MG63 (cell line): Measurements from ENCODE around the gene GDA. TPM values are rescaled to one million over a fixed set of nuclear protein-coding genes. Genes with fewer than 3 reads are reported as not detected.
"Not testable (repeated sequence)": the region's sequence is repeated elsewhere in the genome, so short reads cannot be mapped to it uniquely, and the experiment has no call there.

ENCODE experiments used
- DNase-seq: peaks from one replicate; pipeline ENCODE4 v3.0.0-alpha.2; 2020
- H3K27me3 ChIP-seq: fragments of 250-450 bp; sonication (Bioruptor Pico); 2 replicates; pipeline ENCODE4 v1.5.1; 2020; ENCODE audit warnings: mild to moderate bottlenecking, moderate library complexity
- H3K36me3 ChIP-seq: fragments of 250-450 bp; sonication (Bioruptor Pico); 2 replicates; pipeline ENCODE4 v1.5.1; 2020; ENCODE audit warnings: mild to moderate bottlenecking, moderate library complexity
- H3K4me3 ChIP-seq: fragments of 250-450 bp; sonication (Bioruptor Pico); 2 replicates; pipeline ENCODE4 v1.5.1; 2020; ENCODE audit warnings: mild to moderate bottlenecking, moderate library complexity
- H3K9me3 ChIP-seq: fragments of 250-450 bp; sonication (Bioruptor Pico); 2 replicates; pipeline ENCODE4 v1.5.1; 2020; ENCODE audit warnings: mild to moderate bottlenecking, moderate library complexity
- total RNA-seq: library from RNA; depleted of rRNA; stranded (reverse); fragments of >200 nt; shearing (Covaris generic); gene quantifications from 2 replicates; pipeline ENCODE4 v1.2.3, GENCODE V29; 2014; ENCODE audit warnings: low replicate concordance

GDA gene
- total RNA-seq, 1 experiment from 2014 or later = not detected

DNA sequence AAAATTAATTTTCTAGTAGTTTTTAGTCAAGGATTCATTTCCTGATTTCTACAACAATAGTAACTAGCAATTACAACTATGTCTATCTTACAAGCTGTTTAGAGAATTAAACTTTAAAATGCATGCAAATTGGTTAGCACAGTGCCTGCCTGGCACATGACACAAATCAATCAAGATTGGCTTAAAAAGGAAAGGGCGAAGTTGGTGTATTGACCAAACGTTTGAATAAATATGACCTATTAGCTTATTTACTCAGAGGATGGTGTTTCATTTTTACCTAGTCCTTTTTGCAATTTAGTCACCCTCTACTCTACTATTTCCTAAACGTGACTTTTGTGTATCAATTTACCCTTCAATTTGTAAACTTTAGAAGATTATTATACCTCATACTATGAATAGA is 83.5 kb downstream of the GDA start:
- Histone ChIP-seq H3K4me3 (no peak overlapping the region), H3K27me3 (no peaks in the 10 kb centered on the region), H3K9me3 (no peaks in the 10 kb centered on the region), H3K36me3 (no peaks in the 10 kb centered on the region)
- DNase-seq = no peak

DNA sequence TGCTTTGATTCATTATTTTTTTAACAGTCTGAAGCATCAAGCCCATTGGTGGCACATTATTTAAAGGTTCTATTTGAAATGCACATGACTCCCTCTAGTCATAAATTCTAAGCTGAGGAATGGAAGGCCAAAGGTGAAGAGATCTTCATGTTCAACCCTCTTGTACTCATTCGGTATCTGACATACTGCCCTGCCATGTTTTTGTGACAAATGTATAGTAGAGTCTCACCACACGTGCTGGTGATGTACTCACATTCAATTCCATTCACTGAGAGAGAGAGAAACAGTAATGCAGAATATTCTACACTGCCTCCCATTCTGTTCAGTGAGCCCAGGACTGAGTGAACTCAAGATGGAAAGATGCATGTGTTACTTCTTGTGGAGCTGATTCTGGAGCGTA is 98.3 kb downstream of the GDA start:
- no peak overlapping the region for H3K4me3 ChIP-seq
- no peaks in the 10 kb centered on the region for H3K36me3 ChIP-seq
- no peaks in the 10 kb centered on the region for H3K9me3 ChIP-seq
- no peak for DNase-seq
- no peaks in the 10 kb centered on the region for H3K27me3 ChIP-seq

- no peaks in the 10 kb centered on the region for H3K9me3 ChIP-seq
- H3K4me3 ChIP-seq = no peak overlapping the region
These were observed 102.3 kb downstream of the GDA start for GRCh38 chr9:72251589-72251988.

DNA sequence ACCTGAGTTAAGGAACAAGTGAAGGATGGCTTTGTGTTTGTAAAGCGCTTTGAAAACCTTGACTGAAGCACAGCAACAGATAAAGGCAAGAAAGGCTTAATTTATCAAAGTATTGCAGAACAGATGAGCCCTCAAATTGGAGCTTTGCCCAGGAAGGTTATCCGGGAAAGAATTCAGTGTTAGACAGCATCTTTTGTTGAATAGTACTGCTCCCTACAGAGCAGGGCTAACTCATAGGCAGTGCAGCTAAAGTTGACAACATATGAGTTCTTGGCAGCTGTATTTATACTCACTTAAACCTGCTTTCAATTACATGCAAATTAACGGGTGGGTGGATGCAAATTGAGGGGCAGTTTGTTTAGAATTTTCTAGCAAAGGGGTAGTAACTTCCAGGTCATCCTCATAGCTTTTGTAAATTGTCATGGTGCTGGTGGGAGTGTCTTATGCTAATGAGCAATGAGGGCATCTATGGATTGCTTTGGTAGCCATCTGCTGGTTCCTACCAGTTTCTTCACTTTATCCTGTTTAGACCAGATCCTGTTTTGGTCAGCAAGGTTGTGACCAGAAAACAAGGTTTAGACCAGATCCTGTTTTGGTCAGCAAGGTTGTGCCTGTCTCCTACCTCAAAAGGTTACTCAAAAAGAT is 105.8 kb downstream of the GDA start:
- no peaks in the 10 kb centered on the region for H3K9me3 ChIP-seq
- DNase-seq = no peak
- H3K27me3 ChIP-seq = no peaks in the 10 kb centered on the region
- H3K36me3 ChIP-seq = no peaks in the 10 kb centered on the region
- no peak overlapping the region for H3K4me3 ChIP-seq

More at GRCh38 chr9:72251589-72251988, 102.3 kb downstream of the GDA start:
- Histone ChIP-seq H3K36me3 (no peaks in the 10 kb centered on the region), H3K27me3 (no peaks in the 10 kb centered on the region)
- no peak for DNase-seq

DNA sequence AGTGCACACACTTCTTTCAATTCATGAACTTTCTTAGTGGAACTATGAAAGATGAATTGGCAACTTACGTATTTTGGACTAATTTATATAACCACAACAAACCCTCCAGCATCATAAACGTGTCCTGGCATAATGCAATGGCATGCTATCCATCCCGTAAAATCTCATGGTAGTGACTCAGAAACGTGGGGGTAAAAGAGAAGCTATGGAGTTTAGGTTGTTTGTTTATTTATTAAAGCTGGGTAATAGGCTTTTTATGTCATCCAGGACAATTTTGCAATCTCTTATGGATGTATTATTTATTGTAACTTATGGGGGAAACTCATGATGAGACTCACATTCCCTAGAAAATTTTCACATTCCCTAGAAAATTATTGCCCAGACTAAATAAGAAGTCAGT is 106.3 kb downstream of the GDA start:
- DNase-seq = no peak
- no peak overlapping the region for H3K4me3 ChIP-seq

DNA sequence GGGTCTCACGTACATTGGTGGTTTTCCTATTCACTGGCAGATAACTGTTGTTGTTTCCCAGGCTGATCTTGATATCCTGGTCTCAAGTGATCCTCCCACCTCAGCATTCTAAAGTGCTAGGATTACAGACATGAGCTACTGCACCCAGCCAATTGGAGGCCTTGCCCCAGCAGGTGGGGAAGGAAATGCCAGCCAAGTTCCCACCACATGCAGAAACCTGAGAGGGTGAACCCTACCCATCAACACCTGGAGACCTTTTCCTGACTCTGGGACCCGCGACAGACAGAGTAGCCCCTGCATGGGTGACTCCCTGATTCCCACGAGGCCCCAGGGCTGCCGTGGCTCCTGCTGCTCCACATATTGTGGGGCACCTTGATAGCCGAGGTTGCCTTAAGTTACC is 107.7 kb downstream of the GDA start:
- Histone ChIP-seq H3K9me3 (no peaks in the 10 kb centered on the region), H3K4me3 (no peak overlapping the region), H3K36me3 (no peaks in the 10 kb centered on the region), H3K27me3 (no peaks in the 10 kb centered on the region)
- DNase-seq = no peak

More for the DNA sequence above, 106.3 kb downstream of the GDA start:
- Histone ChIP-seq H3K9me3 (no peaks in the 10 kb centered on the region), H3K27me3 (no peaks in the 10 kb centered on the region), H3K36me3 (no peaks in the 10 kb centered on the region)

- DNase-seq = no peak
- H3K9me3 ChIP-seq = no peaks in the 10 kb centered on the region
- no peak overlapping the region for H3K4me3 ChIP-seq
- H3K27me3 ChIP-seq = no peaks in the 10 kb centered on the region
- H3K36me3 ChIP-seq = no peaks in the 10 kb centered on the region
These were observed 108.6 kb downstream of the GDA start for GRCh38 chr9:72257814-72258213.

GRCh38 chr9:72262063-72262462 is 112.8 kb downstream of the GDA start:
- Histone ChIP-seq H3K36me3 (no peaks in the 10 kb centered on the region), H3K27me3 (no peaks in the 10 kb centered on the region), H3K4me3 (no peak overlapping the region), H3K9me3 (no peaks in the 10 kb centered on the region)
- DNase-seq = no peak

DNA sequence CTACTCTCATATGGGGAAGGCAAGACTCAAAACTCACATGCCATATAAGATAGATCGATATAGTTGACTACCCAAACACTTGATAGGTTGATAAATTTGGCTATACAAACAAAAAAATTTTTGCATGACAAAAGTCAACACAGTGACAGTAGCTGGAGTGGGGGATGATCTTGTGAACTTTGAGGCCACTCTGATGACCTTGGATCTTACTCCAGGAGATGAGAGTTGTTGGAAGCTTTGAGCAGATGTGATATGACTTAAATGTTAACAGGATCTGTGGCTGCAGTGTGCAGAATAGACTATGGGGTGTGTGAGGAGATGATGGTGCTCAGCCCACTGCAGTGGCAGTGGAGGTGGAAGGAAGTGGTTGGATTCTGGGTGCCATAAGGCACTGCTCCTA is 114.3 kb downstream of the GDA start:
- Histone ChIP-seq H3K4me3 (no peak overlapping the region), H3K9me3 (no peaks in the 10 kb centered on the region), H3K36me3 (no peaks in the 10 kb centered on the region), H3K27me3 (no peaks in the 10 kb centered on the region)
- DNase-seq = no peak

GRCh38 chr9:72268961-72269360 is 119.7 kb downstream of the GDA start:
- no peak for DNase-seq

GRCh38 chr9:72270359-72270758 is 121.1 kb downstream of the GDA start:
- H3K4me3 ChIP-seq, H3K27me3 ChIP-seq, H3K36me3 ChIP-seq, DNase-seq, H3K9me3 ChIP-seq: not testable (repeated sequence)

More at GRCh38 chr9:72268961-72269360, 119.7 kb downstream of the GDA start:
- Histone ChIP-seq H3K27me3 (no peaks in the 10 kb centered on the region), H3K36me3 (no peaks in the 10 kb centered on the region), H3K9me3 (no peaks in the 10 kb centered on the region), H3K4me3 (no peak overlapping the region)

GRCh38 chr9:72271613-72272478 is 122.6 kb downstream of the GDA start:
- DNase-seq = no peak
- Histone ChIP-seq H3K4me3 (no peak overlapping the region), H3K9me3 (no peaks in the 10 kb centered on the region), H3K36me3 (no peaks in the 10 kb centered on the region), H3K27me3 (no peaks in the 10 kb centered on the region)

DNA sequence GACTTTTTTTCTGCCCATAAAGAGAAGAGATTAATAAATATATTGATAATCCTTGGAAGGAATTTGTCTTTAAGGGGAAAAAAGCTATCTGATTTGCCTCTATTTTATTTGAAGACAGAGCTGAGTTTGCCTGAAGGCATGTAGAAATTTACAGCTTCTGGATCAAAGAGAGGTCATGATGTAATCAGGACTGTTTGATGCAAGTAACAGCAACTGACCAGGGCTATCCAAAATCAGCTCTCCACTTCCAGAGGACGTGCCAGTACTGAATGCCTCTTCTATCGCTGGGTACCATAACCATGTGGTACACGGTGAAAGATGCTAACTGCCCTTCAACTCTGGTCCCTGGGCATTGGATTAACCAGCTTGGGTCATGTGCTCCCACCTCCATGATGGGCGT is 125.2 kb downstream of the GDA start:
- H3K27me3 ChIP-seq = no peaks in the 10 kb centered on the region
- no peaks in the 10 kb centered on the region for H3K9me3 ChIP-seq
- no peaks in the 10 kb centered on the region for H3K36me3 ChIP-seq
- no peak overlapping the region for H3K4me3 ChIP-seq
- DNase-seq = no peak

DNA sequence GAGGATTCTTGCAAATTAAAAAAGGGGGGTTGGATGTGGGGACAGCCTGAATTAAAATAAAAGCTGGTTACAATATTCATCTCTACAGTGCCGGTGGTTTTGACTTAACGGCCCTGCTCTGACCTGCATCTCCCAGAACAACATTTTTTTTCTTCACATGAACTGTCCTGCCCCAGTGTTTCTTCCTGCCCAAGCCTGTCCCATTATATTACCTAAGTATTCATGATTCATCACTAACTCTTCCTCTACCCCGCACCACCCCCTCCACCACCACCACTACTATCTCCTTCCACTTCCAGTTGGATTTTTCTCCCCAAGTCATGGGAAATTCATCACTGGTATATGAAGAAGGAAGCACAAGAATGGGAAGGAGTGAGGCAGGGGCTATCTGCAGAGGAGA is 125.7 kb downstream of the GDA start:
- H3K36me3 ChIP-seq = no peaks in the 10 kb centered on the region
- no peak overlapping the region for H3K4me3 ChIP-seq
- H3K9me3 ChIP-seq = no peaks in the 10 kb centered on the region
- no peak for DNase-seq
- no peaks in the 10 kb centered on the region for H3K27me3 ChIP-seq

DNA sequence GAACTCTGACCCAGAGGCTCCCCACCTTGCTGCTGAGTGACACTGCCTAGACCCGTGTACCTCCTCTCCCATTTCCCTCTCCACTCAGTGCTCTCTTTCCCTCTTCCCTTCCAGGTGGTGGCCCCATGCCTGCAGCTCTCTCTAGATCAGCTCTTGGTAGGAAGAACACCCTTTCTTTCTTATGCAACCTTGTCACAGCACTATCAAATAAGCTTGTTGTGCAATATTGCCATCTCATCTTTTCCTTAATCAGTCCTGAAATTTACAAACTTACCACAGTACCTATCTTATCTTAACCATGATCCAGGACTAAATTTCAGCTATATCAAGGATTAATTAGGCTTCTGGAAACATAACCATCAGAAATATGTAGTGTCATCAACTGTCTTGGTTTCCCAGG is 127.2 kb downstream of the GDA start:
- Histone ChIP-seq H3K9me3 (no peaks in the 10 kb centered on the region), H3K4me3 (no peak overlapping the region), H3K27me3 (no peaks in the 10 kb centered on the region), H3K36me3 (no peaks in the 10 kb centered on the region)
- no peak for DNase-seq

DNA sequence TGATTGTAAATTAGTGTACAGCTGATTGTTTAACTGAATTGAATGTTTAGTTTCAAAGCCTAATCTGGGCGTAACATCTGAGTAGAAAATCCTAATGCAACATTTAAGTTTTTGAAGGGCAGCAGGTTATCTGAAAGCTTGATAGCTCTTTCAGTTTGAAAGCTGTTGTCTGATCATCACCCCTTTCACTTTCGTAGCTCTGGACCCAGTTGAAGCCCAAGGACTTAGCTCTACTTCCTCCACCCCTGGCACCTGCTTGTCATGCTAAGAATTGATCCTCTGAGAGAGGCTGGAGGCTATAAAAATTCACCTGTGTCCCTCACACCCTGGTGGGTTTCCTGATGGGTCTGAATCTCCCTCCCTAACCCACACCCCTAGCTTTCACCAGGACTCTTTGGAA is 129.7 kb downstream of the GDA start:
- no peaks in the 10 kb centered on the region for H3K27me3 ChIP-seq
- no peak overlapping the region for H3K4me3 ChIP-seq
- no peak for DNase-seq
- H3K9me3 ChIP-seq = no peaks in the 10 kb centered on the region
- H3K36me3 ChIP-seq = no peaks in the 10 kb centered on the region

DNA sequence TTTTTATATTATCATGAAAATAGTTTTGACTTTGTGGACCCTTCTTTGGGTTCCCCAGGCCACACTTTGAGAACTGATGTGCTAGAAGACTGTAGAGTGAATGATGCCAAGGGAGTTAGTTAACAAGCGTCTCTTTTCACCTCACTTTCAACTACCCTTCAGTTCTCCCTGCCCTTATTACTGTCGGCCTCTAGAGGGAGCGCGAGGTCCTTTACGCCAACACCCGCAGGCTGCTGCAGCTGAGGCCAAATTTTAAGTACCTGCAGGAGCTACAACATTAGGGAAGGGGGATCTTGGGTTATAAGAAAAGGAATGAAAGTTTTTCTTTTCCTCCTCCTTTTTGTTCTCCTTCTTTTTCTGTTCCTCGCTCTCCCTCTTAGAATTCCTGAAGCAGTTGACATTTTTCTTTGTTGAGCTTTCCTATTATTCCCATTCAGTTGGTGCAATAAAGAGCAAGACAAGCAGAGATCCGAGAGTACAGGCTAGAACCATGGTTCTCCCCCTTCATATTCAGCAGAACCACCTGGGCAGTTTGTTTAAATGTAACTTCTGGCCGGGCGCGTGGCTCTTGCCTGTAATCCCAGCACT is 131.8 kb downstream of the GDA start:
- Histone ChIP-seq H3K36me3 (no peaks in the 10 kb centered on the region), H3K9me3 (no peaks in the 10 kb centered on the region), H3K27me3 (no peaks in the 10 kb centered on the region), H3K4me3 (no peak overlapping the region)
- DNase-seq = peak; percentile 27

- Histone ChIP-seq H3K27me3 (no peaks in the 10 kb centered on the region), H3K9me3 (no peaks in the 10 kb centered on the region), H3K4me3 (no peak overlapping the region), H3K36me3 (no peaks in the 10 kb centered on the region)
- DNase-seq = no peak
These were observed 140.2 kb downstream of the GDA start for GRCh38 chr9:72289401-72289800.
